ENCODE results near the gene CENPV.

GRCh38 chr17:16374146-16374938 is 21.1 kb upstream of the CENPV start:
- TF ChIP-seq, protein P1, sequence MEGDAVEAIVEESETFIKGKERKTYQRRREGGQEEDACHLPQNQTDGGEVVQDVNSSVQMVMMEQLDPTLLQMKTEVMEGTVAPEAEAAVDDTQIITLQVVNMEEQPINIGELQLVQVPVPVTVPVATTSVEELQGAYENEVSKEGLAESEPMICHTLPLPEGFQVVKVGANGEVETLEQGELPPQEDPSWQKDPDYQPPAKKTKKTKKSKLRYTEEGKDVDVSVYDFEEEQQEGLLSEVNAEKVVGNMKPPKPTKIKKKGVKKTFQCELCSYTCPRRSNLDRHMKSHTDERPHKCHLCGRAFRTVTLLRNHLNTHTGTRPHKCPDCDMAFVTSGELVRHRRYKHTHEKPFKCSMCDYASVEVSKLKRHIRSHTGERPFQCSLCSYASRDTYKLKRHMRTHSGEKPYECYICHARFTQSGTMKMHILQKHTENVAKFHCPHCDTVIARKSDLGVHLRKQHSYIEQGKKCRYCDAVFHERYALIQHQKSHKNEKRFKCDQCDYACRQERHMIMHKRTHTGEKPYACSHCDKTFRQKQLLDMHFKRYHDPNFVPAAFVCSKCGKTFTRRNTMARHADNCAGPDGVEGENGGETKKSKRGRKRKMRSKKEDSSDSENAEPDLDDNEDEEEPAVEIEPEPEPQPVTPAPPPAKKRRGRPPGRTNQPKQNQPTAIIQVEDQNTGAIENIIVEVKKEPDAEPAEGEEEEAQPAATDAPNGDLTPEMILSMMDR (IDR thresholded peaks at IDR 0.05; ENCODE audit: extremely low read depth in 1 of 2, insufficient read depth in 1 of 2, low read depth in 1 of 2, low read length in 2 of 2) = no peak
- TF ChIP-seq JUN (IDR thresholded peaks at IDR 0.05; ENCODE audit: borderline replicate concordance, insufficient read depth, insufficient read length, low read depth) = no peak
- TF ChIP-seq EZH2 (IDR thresholded peaks at IDR 0.05; ENCODE audit: borderline replicate concordance, low read depth, low read length, severe bottlenecking) = no peak
- no peak for TF ChIP-seq POLR2AphosphoS5 (IDR thresholded peaks at IDR 0.05; ENCODE audit: insufficient read depth, low read depth, low read length)
